Testis (tissue), 3 donors: Measurements from ENCODE around the gene DNAJC13. TPM values are rescaled to one million over a fixed set of nuclear protein-coding genes. Genes with fewer than 3 reads are reported as not detected.

ENCODE experiments used
- DNase-seq: peaks from one replicate; pipeline ENCODE4 v3.0.0-alpha.2; 2019
- H3K27ac ChIP-seq, 2 donors: fragments of 200-600 bp; sonication (generic); one replicate each; pipeline ENCODE4 v1.5.1; 2019
- H3K27me3 ChIP-seq: fragments of 200-600 bp; sonication (generic); one replicate; pipeline ENCODE4 v1.5.1; 2019
- H3K36me3 ChIP-seq: fragments of 200-600 bp; sonication (generic); one replicate; pipeline ENCODE4 v1.5.1; 2017; ENCODE audit warnings: low read depth; ENCODE audit errors: missing control alignments
- H3K4me1 ChIP-seq: fragments of 200-600 bp; sonication (generic); one replicate; pipeline ENCODE4 v1.5.1; 2019
- H3K4me3 ChIP-seq, 2 donors: fragments of 200-600 bp; sonication (generic); one replicate each; pipeline ENCODE4 v1.5.1; 2017 to 2019
- H3K9me3 ChIP-seq: fragments of 200-600 bp; sonication (generic); one replicate; pipeline ENCODE4 v1.5.1; 2017
- CTCF ChIP-seq, 3 experiments: fragments of 450-650 bp in 2 of 3; fragments of 200-600 bp in 1 of 3; sonication (generic) in 1 of 3; IDR thresholded peaks; one replicate each; pipeline ENCODE4 v1.5.1; 2016 to 2019; ENCODE audit warnings: antibody characterized with exemption in 3 of 3, mild to moderate bottlenecking in 2 of 3, moderate library complexity in 1 of 3
- POLR2A ChIP-seq: fragments of 450-650 bp; IDR thresholded peaks from one replicate; pipeline ENCODE4 v1.6.1; 2017; ENCODE audit warnings: antibody characterized with exemption, mild to moderate bottlenecking, moderate library complexity
- WGBS, 2 donors: methylation state at CpG; one replicate each; pipeline ENCODE4 v1.1.5; 2018; 5-methylcytosine and 5-hydroxymethylcytosine counted together
- intact Hi-C: fragments of 100-400 bp; cut with DNase I; formaldehyde crosslinking; loops from one replicate; pipeline ENCODE4 v1.15.1; 2023; ENCODE audit warnings: low total_unique reads
- polyA plus RNA-seq: library from polyadenylated mRNA; stranded (reverse); fragments of 350-450 nt; fragmentation: Illumina TruSeq; extraction: RNeasy Lipid Tissue Mini Kit (QIAGEN cat#74804); gene quantifications from one replicate; pipeline ENCODE4 v1.2.3, GENCODE V29; 2014; ENCODE audit warnings: low read depth, low replicate concordance; ENCODE audit not compliant: insufficient read depth
- total RNA-seq, 2 donors: library from RNA; depleted of rRNA; stranded (reverse); fragments of >200 nt; gene quantifications; one replicate each; pipeline ENCODE4 v1.2.3, GENCODE V29; 2016

DNAJC13 gene
- total and polyA plus RNA-seq, 3 donors from 2014 or later: 16.8 to 54.4 (median 40.1) TPM

- Histone ChIP-seq H3K9me3 (no peaks in the 10 kb centered on the region), H3K4me1 (peaks cover 10% of the 10 kb centered on the region), H3K4me3 (no peak overlapping the region), H3K27me3 (no peaks in the 10 kb centered on the region), H3K27ac (peak overlapping the region in 1 of 2 donors; percentile 19), H3K36me3 (no peaks in the 10 kb centered on the region)
- DNase-seq: no peak
- intact Hi-C loops: no loop called here
- 66 to 73% methylated on average over 3 of the region's 3 CpGs for WGBS, 2 donors
- TF ChIP-seq POLR2A: no peak
Observed at GRCh38 chr3:132433121-132433520, 15.8 kb downstream of the DNAJC13 start.

GRCh38 chr3:132435224-132435910 lies 18.1 kb downstream of the DNAJC13 start:
- no peaks in the 10 kb centered on the region for H3K27me3 ChIP-seq
- H3K36me3 ChIP-seq: no peaks in the 10 kb centered on the region
- TF ChIP-seq POLR2A (no peak), CTCF (IDR thresholded peaks at IDR 0.05) (no peak)
- H3K9me3 ChIP-seq: no peaks in the 10 kb centered on the region
- 73 to 83% methylated on average over 3 of the region's 3 CpGs for WGBS, 2 donors
- peak overlapping the region in 1 of 2 donors; percentile 21 for H3K27ac ChIP-seq
- intact Hi-C loops: no loop called here
- no peak overlapping the region for H3K4me3 ChIP-seq
- no peak for DNase-seq
- H3K4me1 ChIP-seq: peaks cover 10% of the 10 kb centered on the region

GRCh38 chr3:132435911-132436425 lies 18.7 kb downstream of the DNAJC13 start:
- no peak for DNase-seq
- intact Hi-C loops: no loop called here
- Histone ChIP-seq H3K27me3 (no peaks in the 10 kb centered on the region), H3K36me3 (no peaks in the 10 kb centered on the region), H3K9me3 (no peaks in the 10 kb centered on the region), H3K27ac (peak overlapping the region in 1 of 2 donors; percentile 21), H3K4me3 (no peak overlapping the region), H3K4me1 (peaks cover 10% of the 10 kb centered on the region)
- TF ChIP-seq POLR2A: no peak
- 49 to 53% methylated on average over 7 of the region's 7 CpGs for WGBS, 2 donors

GRCh38 chr3:132443421-132443820 lies 26.1 kb downstream of the DNAJC13 start:
- TF ChIP-seq CTCF (IDR thresholded peaks at IDR 0.05): no peak
- TF ChIP-seq POLR2A: no peak
- Histone ChIP-seq H3K36me3 (no peaks in the 10 kb centered on the region), H3K9me3 (no peaks in the 10 kb centered on the region), H3K27me3 (no peaks in the 10 kb centered on the region), H3K27ac (no peak overlapping the region), H3K4me1 (peaks cover 12% of the 10 kb centered on the region), H3K4me3 (no peak overlapping the region)
- WGBS, 2 donors: 94 to 98% methylated on average over 5 of the region's 5 CpGs
- DNase-seq: no peak
- intact Hi-C loops: no loop called here

- Histone ChIP-seq H3K4me1 (peaks cover 22% of the 10 kb centered on the region), H3K27ac (peak overlapping the region in 1 of 2 donors; percentile 6), H3K4me3 (no peak overlapping the region), H3K36me3 (no peaks in the 10 kb centered on the region), H3K9me3 (no peaks in the 10 kb centered on the region), H3K27me3 (no peaks in the 10 kb centered on the region)
- intact Hi-C loops: no loop called here
- TF ChIP-seq CTCF (IDR thresholded peaks at IDR 0.05) (no peak), POLR2A (no peak)
- no peak for DNase-seq
Observed at GRCh38 chr3:132444383-132444782, 27.1 kb downstream of the DNAJC13 start.

GRCh38 chr3:132445817-132446216 lies 28.5 kb downstream of the DNAJC13 start:
- H3K9me3 ChIP-seq: no peaks in the 10 kb centered on the region
- H3K4me1 ChIP-seq: peaks cover 23% of the 10 kb centered on the region
- intact Hi-C loops: no loop called here
- no peak for DNase-seq
- no peaks in the 10 kb centered on the region for H3K27me3 ChIP-seq
- no peak overlapping the region for H3K27ac ChIP-seq
- no peak overlapping the region for H3K4me3 ChIP-seq
- H3K36me3 ChIP-seq: no peaks in the 10 kb centered on the region
- TF ChIP-seq POLR2A (no peak), CTCF (IDR thresholded peaks at IDR 0.05) (no peak)
